GM18951 (cell line): ENCODE measurements around the gene NCAM1.

Experiments used
- POLR2A ChIP-seq: IDR thresholded peaks from 4 replicates; pipeline ENCODE4 v1.6.1; 2011; ENCODE audit warnings: mild to moderate bottlenecking; ENCODE audit not compliant: insufficient read length, insufficient read depth; ENCODE audit errors: extremely low read depth
- in situ Hi-C: fragments of 300-500 bp; cut with MboI; formaldehyde crosslinking; loops from one replicate; pipeline ENCODE4 v1.12.0; 2022; ENCODE audit warnings: low sequenced_read_pairs, mixed read lengths, inconsistent platforms; ENCODE audit not compliant: unreplicated experiment

NCAM1 gene

DNA sequence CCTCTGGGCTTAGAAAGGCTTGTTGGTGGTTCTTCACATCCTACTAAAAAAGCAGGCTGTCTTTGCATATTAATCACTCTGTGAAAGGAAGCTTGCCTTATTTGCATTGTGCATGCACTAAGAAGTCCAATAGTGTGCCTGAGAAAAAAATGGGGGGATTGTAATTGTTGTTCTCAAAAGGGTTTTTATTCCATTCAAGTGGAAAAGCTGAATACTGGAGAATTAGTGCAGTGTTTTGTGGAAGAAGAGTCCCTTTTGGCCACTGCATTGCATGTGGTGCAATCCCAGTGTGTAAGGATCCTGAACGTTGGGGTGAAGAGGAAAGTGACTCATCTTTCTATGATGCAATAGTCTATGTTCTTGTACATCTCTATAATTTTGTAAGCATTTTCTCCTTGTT is 16.5 kb downstream of the NCAM1 start:
- TF ChIP-seq POLR2A: no peak
- in situ Hi-C loops: no loop called here

- TF ChIP-seq POLR2A: no peak
- in situ Hi-C loops: no loop called here
Measured at GRCh38 chr11:112983887-112984286, 22.7 kb downstream of the NCAM1 start.

DNA sequence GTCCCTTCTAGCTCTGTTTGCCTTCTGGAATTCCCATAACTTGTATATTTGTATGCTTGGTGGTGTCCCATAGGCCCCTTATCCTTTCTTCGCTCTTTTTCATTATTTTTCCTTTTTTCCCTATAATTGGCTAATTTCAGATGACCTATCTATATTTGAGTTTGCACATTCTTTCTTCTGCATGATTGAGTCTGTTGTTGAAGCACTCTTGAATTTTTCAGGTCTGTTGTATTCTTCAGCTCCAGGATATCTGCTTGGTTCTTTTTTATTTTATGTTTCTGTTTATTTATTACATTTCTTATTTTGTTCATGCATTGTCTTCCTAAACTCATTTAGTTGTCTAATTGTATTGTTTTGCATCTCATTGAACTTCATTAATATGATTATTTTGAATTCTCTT is 28.0 kb downstream of the NCAM1 start:
- in situ Hi-C loops: no loop called here

GRCh38 chr11:112993808-112994207 is 32.6 kb downstream of the NCAM1 start:
- in situ Hi-C loops: no loop called here
- no peak for TF ChIP-seq POLR2A

More for the DNA sequence above, 28.0 kb downstream of the NCAM1 start:
- TF ChIP-seq POLR2A: no peak

GRCh38 chr11:112995423-112996090 is 34.3 kb downstream of the NCAM1 start:
- in situ Hi-C loops: no loop called here
- no peak for TF ChIP-seq POLR2A

GRCh38 chr11:112996994-112997393 is 35.8 kb downstream of the NCAM1 start:
- in situ Hi-C loops: no loop called here
- TF ChIP-seq POLR2A: no peak

DNA sequence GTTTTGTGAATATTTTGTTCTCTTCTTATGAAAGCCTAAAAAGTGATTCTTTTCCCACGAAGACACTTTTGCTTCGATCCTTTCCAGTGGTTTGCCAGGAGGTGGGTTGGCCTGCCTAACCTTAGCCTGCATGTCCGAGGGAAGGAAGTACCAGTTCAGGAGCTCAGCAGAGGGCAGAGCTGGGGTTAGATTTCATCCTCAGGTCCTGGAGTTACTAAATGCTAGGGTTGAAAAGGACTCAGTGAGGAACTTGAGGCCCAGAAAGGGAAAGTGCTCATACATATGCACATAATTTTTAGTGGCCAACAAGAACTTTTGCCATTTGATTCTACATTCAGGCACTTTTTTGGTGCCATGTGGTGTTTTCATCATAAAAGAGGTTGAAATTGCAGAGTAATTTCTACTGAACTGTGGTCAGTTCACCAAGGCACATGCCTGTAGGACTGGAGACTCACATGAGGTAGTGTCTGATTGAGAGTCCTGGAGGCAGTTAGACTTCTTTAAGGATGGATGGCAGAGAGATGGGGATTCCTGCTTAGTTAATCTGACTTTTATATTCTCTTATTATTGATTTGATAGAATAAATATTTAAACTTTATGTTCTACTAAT is 36.7 kb downstream of the NCAM1 start:
- in situ Hi-C loops: no loop called here
- no peak for TF ChIP-seq POLR2A

- TF ChIP-seq POLR2A: no peak
- in situ Hi-C loops: no loop called here
Measured at GRCh38 chr11:112999520-112999919, 38.3 kb downstream of the NCAM1 start.

- TF ChIP-seq POLR2A: no peak
- in situ Hi-C loops: no loop called here
Measured at GRCh38 chr11:113001709-113002108, 40.5 kb downstream of the NCAM1 start.

- no peak for TF ChIP-seq POLR2A
- in situ Hi-C loops: no loop called here
Measured at GRCh38 chr11:113006896-113007445, 45.8 kb downstream of the NCAM1 start.

GRCh38 chr11:113014262-113015097 is 53.3 kb downstream of the NCAM1 start:
- no peak for TF ChIP-seq POLR2A
- in situ Hi-C loops: no loop called here

DNA sequence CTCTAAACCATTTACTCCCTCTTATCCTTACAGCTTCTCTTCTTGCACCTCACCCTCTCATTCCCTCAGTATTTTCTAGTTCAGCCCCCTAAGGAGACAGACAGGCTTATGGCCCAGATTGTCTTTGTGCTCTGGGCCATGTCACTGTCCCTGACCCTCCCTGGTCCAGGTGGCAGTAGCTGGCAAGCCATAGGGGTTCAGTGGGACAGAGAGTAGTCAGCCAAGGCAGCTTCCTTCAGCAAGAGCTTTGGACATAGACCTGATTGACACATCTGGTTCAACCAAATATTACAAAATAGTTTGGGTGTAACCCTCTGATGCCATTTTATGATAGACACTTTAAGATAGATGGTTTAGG is 53.9 kb downstream of the NCAM1 start:
- in situ Hi-C loops: no loop called here

DNA sequence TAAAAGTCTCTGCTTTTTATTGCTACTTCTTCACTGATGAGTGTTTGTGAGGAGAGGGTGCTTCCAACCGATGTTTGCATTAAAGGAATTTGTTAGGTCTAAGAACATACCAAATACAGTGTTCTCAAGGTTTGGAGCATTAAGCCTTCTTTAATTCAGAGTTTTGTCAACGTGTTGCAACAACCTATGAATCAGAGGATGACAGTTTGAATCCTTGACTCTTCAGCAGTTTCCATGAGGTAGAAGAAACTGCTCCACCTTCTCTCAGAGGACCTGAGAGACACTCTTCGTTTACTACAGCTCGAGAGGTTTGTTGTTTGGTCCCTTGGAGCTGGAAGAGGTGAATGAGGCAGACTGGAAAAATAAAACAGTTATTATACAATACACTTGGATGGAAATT is 55.7 kb downstream of the NCAM1 start:
- TF ChIP-seq POLR2A: no peak
- in situ Hi-C loops: no loop called here

More for the DNA sequence above, 53.9 kb downstream of the NCAM1 start:
- TF ChIP-seq POLR2A: no peak
